RWPE2 (cell line): Measurements from ENCODE around the gene CRELD1.

Experiments used
- ATAC-seq: fragments of 200-7000 bp; cut with Tn5 transposase; 3 replicates; pipeline ENCODE4 v1.9.1; 2021; ENCODE audit warnings: low read depth
- DNase-seq: peaks from one replicate; pipeline ENCODE4 v3.0.0-alpha.2; 2020; ENCODE audit warnings: low spot score
- H3K27ac ChIP-seq: fragments of 450-650 bp; 2 replicates; pipeline ENCODE4 v1.5.1; 2017; ENCODE audit warnings: mild to moderate bottlenecking; ENCODE audit not compliant: poor library complexity, severe bottlenecking
- H3K27me3 ChIP-seq: fragments of 250-450 bp; sonication (Bioruptor Pico); 2 replicates; pipeline ENCODE4 v1.5.1; 2021; ENCODE audit warnings: mild to moderate bottlenecking, moderate library complexity; ENCODE audit not compliant: insufficient read depth, poor library complexity, severe bottlenecking
- H3K36me3 ChIP-seq: fragments of 250-450 bp; sonication (Bioruptor Pico); 2 replicates; pipeline ENCODE4 v1.5.1; 2020; ENCODE audit warnings: low read depth, mild to moderate bottlenecking, moderate library complexity
- H3K4me1 ChIP-seq: fragments of 250-450 bp; sonication (Bioruptor Pico); 2 replicates; pipeline ENCODE4 v1.5.1; 2021; ENCODE audit warnings: mild to moderate bottlenecking, moderate library complexity; ENCODE audit not compliant: insufficient read depth, poor library complexity, severe bottlenecking
- H3K4me3 ChIP-seq: fragments of 250-450 bp; sonication (Bioruptor Pico); 2 replicates; pipeline ENCODE4 v1.5.1; 2021; ENCODE audit warnings: mild to moderate bottlenecking, moderate library complexity; ENCODE audit not compliant: severe bottlenecking
- H3K9me3 ChIP-seq: fragments of 250-450 bp; sonication (Bioruptor Pico); 2 replicates; pipeline ENCODE4 v1.5.1; 2021; ENCODE audit warnings: mild to moderate bottlenecking, moderate library complexity; ENCODE audit not compliant: severe bottlenecking
- CTCF ChIP-seq: fragments of 450-650 bp; IDR thresholded peaks from one replicate; pipeline ENCODE4 v1.5.1; 2017; ENCODE audit warnings: mild to moderate bottlenecking, moderate library complexity; ENCODE audit not compliant: poor library complexity, severe bottlenecking

CRELD1 gene

GRCh38 chr3:9902372-9903237 is 31.0 kb upstream of the CRELD1 start, which contains the start of gene IL17RE:
TSS of gene IL17RE (plus strand) at chr3:9902848. CDS start at chr3:9902933, 85 bp downstream.
- Histone ChIP-seq H3K27me3 (no peaks in the 10 kb centered on the region), H3K4me1 (peaks cover 31% of the 10 kb centered on the region), H3K4me3 (peak within 1 kb of the TSS; percentile 16), H3K27ac (peak within 1 kb of the TSS; percentile 51), H3K9me3 (no peaks in the 10 kb centered on the region), H3K36me3 (no peaks in the 10 kb centered on the region)
- TF ChIP-seq CTCF: no peak
- DNase-seq: no peak
- peak; percentile 69 for ATAC-seq

GRCh38 chr3:9903238-9903624 is 30.4 kb upstream of the CRELD1 start:
- ATAC-seq (peak; percentile 47), DNase-seq (no peak)
- no peaks in the 10 kb centered on the region for H3K9me3 ChIP-seq
- H3K36me3 ChIP-seq: no peaks in the 10 kb centered on the region
- H3K4me3 ChIP-seq: peak overlapping the region; percentile 16
- H3K27me3 ChIP-seq: no peaks in the 10 kb centered on the region
- peak overlapping the region; percentile 51 for H3K27ac ChIP-seq
- no peak for TF ChIP-seq CTCF
- peaks cover 25% of the 10 kb centered on the region for H3K4me1 ChIP-seq

GRCh38 chr3:9903904-9904303 is 29.7 kb upstream of the CRELD1 start:
- Histone ChIP-seq H3K4me1 (peaks cover 18% of the 10 kb centered on the region), H3K27ac (peak overlapping the region; percentile 51), H3K36me3 (no peaks in the 10 kb centered on the region), H3K4me3 (no peak overlapping the region), H3K9me3 (no peaks in the 10 kb centered on the region), H3K27me3 (no peaks in the 10 kb centered on the region)
- no peak for ATAC-seq
- DNase-seq: no peak
- TF ChIP-seq CTCF: no peak

- no peak for ATAC-seq
- Histone ChIP-seq H3K27ac (no peak overlapping the region), H3K4me1 (peaks cover 11% of the 10 kb centered on the region), H3K27me3 (no peaks in the 10 kb centered on the region), H3K9me3 (no peaks in the 10 kb centered on the region), H3K4me3 (no peak overlapping the region), H3K36me3 (no peaks in the 10 kb centered on the region)
- no peak for TF ChIP-seq CTCF
- no peak for DNase-seq
Observed at GRCh38 chr3:9906480-9906879, 27.2 kb upstream of the CRELD1 start.

- Histone ChIP-seq H3K27ac (no peak overlapping the region), H3K36me3 (no peaks in the 10 kb centered on the region), H3K27me3 (no peaks in the 10 kb centered on the region), H3K4me1 (peaks cover 8% of the 10 kb centered on the region), H3K4me3 (no peak overlapping the region), H3K9me3 (no peaks in the 10 kb centered on the region)
- TF ChIP-seq CTCF: no peak
- ATAC-seq (no peak), DNase-seq (no peak)
Observed at GRCh38 chr3:9908286-9908685, 25.3 kb upstream of the CRELD1 start.
